Caki2 (cell line): Measurements from ENCODE around the gene NAA60. TPM values are rescaled to one million over a fixed set of nuclear protein-coding genes. Genes with fewer than 3 reads are reported as not detected.
A peak's percentile ranks its signal among the peaks of the same experiment; 100 is the strongest.

Experiments
- DNase-seq: peaks from one replicate; pipeline ENCODE4 v3.0.0-alpha.2; 2015; ENCODE audit warnings: low read depth
- in situ Hi-C: cut with HindIII; loops from 2 replicates; pipeline ENCODE4 v1.10.0; 2016; ENCODE audit warnings: low sequenced_read_pairs, low pct_unique_long_range_greater_than_20kb, mixed read lengths
- total RNA-seq: library from RNA; depleted of rRNA; stranded (reverse); fragments of >200 nt; shearing (Covaris generic); gene quantifications from 2 replicates; pipeline ENCODE4 v1.2.3, GENCODE V29; 2014; ENCODE audit warnings: low replicate concordance; rRNA removed

Gene NAA60
- 15.5 and 32.5 TPM in 2 replicates for total RNA-seq

GRCh38 chr16:3443108-3444031, at the start of gene NAA60, which contains the start of gene ZNF597:
Gene NAA60 (plus strand): TSS chr16:3443680. CDS start chr16:3476228, 32,548 bp downstream.
Gene ZNF597 (minus strand): TSS chr16:3443504. CDS start chr16:3443153, 351 bp downstream.
- in situ Hi-C loops: no loop called here
- DNase-seq: peak; percentile 96

- in situ Hi-C loops: no loop called here
- no peak for DNase-seq
These were observed 43.1 kb upstream of the NAA60 start for GRCh38 chr16:3400446-3400778.

- in situ Hi-C loops: no loop called here
- DNase-seq: peak; percentile 100
These were observed 42.4 kb upstream of the NAA60 start, which contains the start of the genes ZNF174 and ZSCAN32 for GRCh38 chr16:3400779-3401688. Gene ZNF174 (plus strand): TSS chr16:3401215. CDS start chr16:3402005, 790 bp downstream. Gene ZSCAN32 (minus strand): TSS chr16:3401004. CDS start chr16:3397557, 3,447 bp downstream.

DNA sequence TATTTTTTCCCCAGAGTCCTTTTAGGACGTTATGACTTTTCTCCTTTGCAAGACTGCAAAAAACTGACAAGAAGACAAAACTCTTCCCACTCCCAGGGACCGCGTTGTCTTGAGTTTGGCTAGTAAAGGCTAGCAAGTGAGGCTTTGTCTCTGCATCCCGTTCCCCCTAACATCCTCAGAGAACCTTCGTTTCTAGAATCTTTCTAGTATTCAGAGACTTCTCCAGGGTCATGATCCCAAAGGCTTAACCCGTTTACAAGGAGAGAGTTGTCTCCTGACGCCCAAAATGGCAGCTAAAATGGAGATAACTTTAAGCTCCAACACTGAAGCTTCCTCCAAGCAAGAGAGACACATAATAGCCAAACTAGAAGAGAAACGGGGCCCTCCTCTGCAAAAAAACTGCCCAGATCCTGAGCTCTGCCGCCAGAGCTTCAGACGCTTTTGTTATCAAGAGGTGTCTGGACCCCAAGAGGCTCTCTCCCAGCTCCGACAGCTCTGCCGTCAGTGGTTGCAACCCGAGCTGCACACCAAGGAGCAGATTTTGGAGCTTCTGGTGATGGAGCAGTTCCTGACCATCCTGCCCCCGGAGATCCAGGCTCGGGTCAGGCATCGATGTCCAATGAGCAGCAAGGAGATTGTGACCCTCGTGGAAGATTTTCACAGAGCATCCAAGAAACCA, 41.6 kb upstream of the NAA60 start:
- in situ Hi-C loops: no loop called here
- peak; percentile 42 for DNase-seq

- peak; percentile 22 for DNase-seq
- in situ Hi-C loops: no loop called here
These were observed 34.8 kb upstream of the NAA60 start for GRCh38 chr16:3408561-3409197.

GRCh38 chr16:3413730-3414379, 29.6 kb upstream of the NAA60 start:
- DNase-seq: no peak
- in situ Hi-C loops: no loop called here

DNA sequence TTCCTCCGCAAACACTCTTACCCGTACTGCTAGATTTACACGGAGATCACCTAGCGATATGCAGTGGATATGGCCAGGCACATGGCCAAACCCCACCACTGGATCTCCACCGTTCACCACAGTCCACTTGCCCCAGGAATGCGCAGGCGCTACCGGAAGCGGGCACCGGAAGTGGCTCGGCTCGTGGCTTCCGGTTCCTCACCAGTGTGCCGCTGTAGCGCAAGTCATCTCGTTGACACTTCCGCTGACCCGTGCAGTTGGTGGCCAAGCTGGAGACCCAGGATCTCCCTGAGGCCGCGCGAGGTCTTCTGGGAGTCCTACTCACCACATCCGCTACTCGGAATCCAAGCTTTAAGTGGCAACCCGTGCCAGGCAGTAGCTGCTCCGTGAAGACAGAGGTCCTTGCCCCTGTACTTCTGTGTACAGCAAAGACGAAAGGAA, 11.7 kb upstream of the NAA60 start:
- in situ Hi-C loops: no loop called here
- DNase-seq: peak; percentile 88

DNA sequence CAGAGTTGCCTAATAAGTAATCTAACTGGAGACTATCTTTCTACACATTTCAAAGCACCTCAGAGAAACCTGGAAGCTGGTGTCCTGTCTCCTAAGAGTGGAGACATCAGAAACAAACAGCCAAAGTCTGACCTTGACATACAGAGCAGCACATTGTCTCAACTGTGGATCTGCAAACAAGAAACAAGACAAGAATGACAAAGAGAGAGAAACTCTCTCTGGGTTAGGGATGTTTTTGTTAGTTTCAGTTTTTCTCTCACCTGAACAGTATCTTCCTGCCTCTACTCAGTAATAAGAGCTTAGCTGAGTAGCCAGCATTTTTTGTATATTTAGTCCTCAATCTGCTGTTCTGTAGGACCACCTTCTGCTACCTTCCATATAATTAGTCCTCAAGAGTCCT, 9.1 kb upstream of the NAA60 start:
- DNase-seq: no peak
- in situ Hi-C loops: no loop called here

- no peak for DNase-seq
- in situ Hi-C loops: no loop called here
These were observed 3.8 kb upstream of the NAA60 start for GRCh38 chr16:3439637-3440036.

GRCh38 chr16:3444032-3444388, 530 bp downstream of the NAA60 start:
- DNase-seq: peak; percentile 78

DNA sequence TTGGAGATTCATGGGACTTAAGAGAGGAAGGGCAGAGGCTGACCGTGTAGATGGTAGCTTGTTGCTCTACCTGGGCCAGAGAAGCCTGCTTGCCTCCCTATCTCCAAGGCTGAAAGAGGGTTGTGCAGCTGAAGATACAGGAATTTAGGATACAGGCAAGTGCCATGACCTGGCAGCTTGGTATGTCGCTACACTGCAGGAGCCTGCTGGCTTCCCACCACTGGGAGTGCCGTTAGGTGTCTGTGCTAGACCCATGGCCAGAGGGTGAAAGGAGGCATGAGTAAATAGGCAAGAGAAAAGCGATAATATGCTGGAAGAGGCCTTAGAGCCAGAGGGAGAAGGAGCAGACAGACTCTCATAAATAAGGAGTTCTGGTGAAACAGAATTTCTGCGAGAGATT, 10.6 kb downstream of the NAA60 start:
- in situ Hi-C loops: no loop called here
- DNase-seq: no peak

More at GRCh38 chr16:3444032-3444388, 530 bp downstream of the NAA60 start:
- in situ Hi-C loops: no loop called here

DNA sequence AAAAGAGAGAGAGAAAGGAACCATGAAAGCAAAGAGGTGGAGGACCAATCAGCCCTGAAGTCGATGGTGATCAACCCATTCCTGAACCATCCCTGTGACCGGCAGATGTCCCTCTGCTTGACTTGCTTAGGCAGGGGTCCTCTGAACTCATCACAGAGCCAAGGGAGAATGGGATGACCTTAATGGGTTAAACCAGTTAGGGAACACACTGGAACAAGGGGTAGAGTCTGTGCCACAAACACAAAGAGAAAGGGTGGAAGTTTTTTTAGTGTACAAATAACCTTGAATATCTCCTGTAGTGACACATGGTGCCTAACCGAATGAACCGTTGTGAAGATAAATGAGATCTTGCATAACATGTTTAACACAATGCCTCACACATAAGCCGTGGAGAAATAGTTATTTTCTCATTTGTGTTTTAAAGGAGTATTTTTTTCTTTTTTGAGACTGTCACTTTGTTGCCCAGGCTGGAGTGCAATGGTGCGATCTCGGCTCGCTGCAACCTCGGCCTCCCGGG, 11.2 kb downstream of the NAA60 start:
- in situ Hi-C loops: no loop called here
- DNase-seq: no peak

GRCh38 chr16:3457434-3458252, 14.2 kb downstream of the NAA60 start:
- DNase-seq: peak; percentile 95
- in situ Hi-C loops: no loop called here

GRCh38 chr16:3458278-3458851, 14.9 kb downstream of the NAA60 start:
- DNase-seq: no peak
- in situ Hi-C loops: no loop called here

- in situ Hi-C loops: no loop called here
- DNase-seq: peak; percentile 75
These were observed 15.4 kb downstream of the NAA60 start for GRCh38 chr16:3458852-3459361.
